NCI-H128 (cell line): Measurements from ENCODE around the gene TNFRSF18.
"Not testable (repeated sequence)": the region's sequence is repeated elsewhere in the genome, so short reads cannot be mapped to it uniquely, and the experiment has no call there.

Experiments
- DNase-seq: peaks from one replicate; lab custom pipeline; 2025; ENCODE audit not compliant: unreplicated experiment; lab: John Stamatoyannopoulos, UW

The TNFRSF18 gene, protein sequence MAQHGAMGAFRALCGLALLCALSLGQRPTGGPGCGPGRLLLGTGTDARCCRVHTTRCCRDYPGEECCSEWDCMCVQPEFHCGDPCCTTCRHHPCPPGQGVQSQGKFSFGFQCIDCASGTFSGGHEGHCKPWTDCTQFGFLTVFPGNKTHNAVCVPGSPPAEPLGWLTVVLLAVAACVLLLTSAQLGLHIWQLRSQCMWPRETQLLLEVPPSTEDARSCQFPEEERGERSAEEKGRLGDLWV

DNA sequence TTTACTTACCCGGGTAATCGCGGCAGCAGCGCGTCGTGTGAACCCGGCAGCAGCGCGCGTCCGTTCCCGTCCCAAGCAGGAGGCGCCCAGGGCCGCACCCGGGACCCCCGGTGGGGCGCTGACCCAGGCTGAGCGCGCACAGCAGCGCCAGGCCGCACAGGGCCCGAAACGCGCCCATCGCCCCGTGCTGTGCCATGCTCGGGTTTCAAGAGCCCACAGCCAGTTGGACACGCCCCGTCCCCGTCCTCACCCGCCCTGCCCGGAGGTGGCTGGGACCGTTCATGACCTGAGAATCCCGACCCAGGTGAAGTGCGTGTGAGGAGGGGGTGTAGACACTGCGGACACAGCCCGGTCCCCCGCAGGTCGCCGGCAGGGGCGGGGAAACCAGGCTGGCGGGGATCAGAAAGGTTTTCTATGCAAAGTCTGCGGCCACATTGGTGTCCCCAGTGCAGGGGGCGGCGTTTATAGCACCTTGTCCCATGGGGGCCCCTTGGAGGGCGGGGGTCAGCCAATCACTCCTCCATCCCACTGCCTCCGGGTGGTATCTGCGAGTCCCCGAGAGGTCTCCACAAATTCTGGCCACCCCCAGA is at the start of gene TNFRSF18:
Gene TNFRSF18, minus strand, starts transcription at position 217 of the 590 bp plus-strand sequence. Its CDS starts 21 bp downstream, at position 196.
- peak; percentile 43 for DNase-seq

DNA sequence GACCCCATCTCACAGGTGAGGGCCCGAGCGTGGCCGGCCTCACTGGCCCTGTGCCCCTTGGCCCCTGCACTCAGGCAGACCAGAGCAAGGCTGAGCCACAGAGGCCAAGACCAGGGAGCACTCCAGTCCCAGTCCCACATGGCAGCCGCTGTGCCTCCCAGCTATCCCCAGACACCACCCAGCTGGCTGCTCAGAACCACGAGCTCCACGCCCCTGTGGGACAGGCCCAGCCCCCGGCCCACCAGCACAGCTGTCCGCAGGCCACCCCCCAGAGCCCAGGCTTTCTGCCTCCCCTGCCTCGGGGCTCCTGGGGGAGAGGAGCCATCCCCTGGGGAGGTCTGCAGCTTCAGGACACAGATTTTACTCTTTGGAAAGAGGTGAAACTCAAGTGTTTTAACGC is 49.2 kb upstream of the TNFRSF18 start:
- DNase-seq: no peak

DNA sequence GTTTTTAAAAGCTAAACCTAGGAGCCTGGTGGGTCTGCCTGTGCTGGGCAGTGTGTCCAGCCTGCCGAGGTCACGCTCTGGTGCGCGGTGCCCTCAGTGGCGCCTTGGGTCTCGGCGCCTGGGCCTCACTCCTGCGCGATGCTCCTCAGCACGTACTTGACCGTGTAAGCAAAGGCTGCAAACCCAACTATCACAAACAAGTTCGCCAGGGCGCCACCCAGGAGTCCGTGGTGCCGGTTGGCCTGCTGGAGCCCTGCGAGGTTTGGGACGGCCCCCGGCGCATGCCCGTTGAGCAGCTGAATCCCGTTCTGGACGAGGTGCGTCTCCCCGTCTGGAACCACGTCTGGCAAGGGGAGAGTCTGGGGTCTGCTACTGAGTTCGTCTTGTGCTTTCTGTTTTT is 48.7 kb upstream of the TNFRSF18 start:
- DNase-seq: no peak

DNA sequence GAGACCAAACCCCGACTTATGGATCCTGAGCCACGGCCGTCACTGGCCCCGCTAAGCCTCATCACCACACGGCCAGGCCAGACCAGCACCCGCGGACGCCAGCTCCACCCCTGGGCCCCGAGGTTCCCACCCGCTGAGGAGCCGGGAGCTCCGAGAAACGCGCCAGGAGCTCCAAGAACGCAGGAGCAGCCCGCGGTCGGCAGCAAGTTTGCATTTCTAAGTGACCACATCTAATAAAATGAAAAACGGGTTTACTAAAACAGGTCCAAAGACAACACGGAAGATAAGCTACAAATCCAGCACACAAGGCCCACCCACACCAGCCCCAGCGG is 48.2 kb upstream of the TNFRSF18 start:
- no peak for DNase-seq

DNA sequence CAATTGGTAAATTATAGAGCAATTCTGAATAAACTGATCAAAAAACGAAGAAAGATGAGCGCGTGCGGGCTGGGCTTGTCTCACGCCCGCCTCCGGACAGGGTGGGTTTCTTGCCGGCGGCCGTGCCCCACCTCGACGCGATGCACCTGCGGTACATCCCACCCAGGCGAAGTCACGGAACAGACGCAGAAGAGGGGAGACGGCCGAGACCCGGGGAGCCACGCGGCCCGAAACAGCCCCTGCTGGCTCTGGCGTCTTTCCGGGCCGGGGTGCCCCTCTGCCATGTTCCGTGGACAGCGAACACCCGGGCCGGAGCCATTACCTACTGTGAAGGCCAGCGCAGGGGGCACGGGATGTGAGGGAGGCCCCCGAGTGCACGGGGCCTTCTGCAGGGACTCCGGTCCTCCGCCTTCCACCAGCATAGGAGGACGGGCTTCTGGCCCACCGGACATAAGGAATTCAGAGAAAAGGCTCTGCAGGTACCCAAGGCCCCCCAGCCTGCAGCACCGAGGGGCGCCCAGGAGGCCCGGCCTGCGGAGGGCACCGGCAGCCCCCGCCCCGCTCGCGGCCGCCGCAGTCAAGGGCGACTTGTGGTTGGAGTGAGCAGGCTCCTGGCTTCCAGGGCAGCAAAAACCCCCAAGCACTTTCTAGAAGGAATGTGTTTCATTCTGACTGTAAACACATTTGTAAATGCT is 47.7 kb upstream of the TNFRSF18 start:
- DNase-seq: no peak

DNA sequence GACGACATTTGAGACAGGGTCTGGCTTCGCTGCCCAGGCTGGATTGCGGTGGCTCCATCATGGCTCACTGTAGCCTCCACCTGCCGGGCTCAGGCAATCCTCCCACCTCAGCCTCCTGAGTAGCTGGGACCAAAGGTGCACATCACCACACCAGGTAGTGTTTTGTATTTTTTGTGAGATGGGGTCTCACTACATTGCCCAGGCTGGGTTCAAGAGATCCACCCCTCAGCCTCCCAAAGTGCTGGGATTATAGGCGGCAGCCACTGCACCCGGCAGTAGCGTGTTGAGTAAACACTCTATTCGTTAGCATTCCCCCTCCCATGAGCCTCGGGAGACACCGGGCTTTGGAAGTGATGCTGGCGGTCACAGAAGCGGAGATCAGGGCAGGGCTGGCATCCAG is 46.9 kb upstream of the TNFRSF18 start:
- DNase-seq: no peak

DNA sequence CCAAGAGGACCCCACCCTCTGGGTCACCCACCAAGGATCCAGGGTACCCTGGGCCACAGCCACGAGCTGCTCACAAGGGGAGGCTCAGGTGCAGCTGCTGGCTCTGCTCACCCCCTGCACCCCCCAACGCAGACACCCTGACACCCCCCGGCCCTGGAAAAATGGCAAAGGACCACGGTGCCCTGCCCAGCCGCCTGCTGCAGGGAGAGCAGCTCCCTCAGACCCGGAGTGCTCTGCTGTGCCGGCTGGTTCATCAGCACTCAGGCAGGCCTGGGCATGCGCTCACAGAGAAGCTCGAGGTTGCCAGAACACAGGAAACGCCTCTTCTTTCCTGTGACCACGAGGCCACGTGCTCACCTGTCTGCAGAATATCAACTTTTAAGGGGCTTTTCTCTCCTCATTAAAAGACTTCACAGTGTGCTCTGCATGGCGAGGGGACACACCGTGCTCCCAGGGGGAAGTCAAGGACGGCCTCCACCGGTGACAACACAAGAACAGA is 44.4 kb upstream of the TNFRSF18 start:
- peak; percentile 40 for DNase-seq

DNA sequence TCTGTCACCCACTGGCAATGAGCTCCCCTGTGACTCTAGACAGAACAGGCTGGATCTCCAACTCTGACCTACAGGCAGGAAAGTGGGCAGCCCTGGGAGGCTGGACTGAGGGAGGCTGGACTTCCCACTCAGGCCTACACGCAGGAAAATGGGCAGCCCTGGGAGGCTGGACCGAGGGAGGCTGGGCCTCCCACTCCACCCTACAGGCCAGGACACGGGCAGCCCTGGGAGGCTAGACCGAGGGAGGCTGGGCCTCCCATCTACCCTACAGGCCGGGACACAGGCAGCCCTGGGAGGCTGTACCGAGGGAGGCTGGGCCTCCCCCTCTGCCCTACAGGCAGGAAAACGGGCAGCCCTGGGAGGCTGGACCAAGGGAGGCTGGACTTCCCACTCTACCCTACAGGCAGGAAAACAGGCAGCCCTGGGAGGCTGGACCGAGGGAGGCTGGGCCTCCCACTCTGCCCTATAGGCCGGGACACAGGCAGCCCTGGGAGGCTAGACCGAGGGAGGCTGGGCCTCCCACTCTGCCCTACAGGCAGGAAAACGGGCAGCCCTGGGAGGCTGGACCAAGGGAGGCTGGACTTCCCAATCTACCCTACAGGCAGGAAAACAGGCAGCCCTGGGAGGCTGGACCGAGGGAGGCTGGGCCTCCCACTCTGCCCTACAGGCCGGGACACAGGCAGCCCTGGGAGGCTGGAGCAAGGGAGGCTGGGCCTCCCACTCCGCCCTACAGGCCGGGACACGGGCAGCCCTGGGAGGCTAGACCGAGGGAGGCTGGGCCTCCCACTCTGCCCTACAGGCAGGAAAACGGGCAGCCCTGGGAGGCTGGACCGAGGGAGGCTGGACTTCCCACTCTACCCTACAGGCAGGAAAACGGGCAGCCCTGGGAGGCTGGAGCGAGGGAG is 41.9 kb upstream of the TNFRSF18 start:
- not testable (repeated sequence) for DNase-seq

DNA sequence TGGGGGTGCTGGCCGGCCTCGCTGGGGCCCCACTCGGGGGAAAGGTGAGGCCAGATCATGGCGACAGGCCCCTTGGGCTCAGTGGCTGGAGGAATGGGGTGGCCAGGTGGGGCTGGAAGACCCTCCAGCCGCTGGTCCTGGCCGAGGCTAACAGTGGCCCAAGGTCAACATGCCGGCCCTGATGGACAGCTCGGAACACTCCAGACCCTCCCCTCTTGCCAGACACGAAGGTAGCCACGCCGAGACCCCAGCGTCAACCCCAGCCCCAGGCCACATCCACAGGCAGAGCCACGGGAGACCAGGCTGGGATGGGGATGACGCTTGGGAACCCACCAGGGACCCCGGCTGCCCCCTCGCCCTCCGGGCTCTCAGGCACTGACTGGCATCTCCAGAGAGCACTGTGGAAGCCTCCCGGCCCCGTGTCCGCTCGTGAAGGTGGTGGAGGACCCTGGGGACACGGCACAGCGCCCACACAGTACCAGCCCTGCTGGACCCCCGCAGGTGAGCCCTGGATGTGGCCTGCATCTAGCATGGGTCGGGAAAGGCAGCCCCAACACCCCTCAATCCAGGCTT is 41.0 kb upstream of the TNFRSF18 start:
- DNase-seq: no peak

DNA sequence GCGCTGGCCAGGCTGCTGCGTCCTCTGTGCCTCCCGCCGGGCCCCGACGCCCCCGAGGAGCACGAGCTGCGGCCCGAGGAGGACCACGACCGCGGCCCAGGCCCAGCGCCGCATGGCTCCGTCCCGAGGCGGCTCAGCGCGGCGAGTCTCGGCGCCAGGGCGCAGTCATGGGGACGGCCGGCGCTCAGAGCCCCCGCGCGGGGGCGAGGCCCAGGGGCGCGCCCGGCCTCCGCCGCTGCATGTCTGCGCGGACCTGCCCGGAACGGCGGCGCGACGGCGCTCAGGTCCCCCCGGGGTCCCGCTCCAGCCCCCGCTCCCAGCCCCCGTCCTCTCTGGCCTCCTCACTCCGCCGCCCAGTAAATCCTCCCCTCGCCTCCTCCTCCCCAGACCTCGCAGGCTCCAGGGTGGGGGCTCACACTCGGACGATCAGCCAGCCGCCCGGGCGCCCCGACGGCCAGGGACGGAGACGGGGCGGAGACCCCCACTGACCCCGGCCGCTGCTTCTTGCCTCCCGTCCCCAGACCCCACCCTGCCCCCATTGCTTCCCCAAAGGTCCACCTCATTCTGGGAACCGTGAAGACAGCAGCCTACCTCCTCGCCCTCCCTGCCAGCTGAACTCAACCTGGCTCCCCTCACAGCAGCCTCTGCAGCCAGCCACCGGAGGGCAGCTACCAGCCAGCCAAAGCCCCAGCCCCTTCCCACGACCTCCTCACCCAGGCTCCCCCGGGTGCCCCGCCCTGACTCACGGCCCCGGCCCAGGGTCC is 40.4 kb upstream of the TNFRSF18 start, which contains the start of gene C1QTNF12:
Gene C1QTNF12, minus strand, starts transcription at position 146 of the 764 bp plus-strand sequence. Its CDS starts 32 bp downstream, at position 114.
- DNase-seq: no peak

DNA sequence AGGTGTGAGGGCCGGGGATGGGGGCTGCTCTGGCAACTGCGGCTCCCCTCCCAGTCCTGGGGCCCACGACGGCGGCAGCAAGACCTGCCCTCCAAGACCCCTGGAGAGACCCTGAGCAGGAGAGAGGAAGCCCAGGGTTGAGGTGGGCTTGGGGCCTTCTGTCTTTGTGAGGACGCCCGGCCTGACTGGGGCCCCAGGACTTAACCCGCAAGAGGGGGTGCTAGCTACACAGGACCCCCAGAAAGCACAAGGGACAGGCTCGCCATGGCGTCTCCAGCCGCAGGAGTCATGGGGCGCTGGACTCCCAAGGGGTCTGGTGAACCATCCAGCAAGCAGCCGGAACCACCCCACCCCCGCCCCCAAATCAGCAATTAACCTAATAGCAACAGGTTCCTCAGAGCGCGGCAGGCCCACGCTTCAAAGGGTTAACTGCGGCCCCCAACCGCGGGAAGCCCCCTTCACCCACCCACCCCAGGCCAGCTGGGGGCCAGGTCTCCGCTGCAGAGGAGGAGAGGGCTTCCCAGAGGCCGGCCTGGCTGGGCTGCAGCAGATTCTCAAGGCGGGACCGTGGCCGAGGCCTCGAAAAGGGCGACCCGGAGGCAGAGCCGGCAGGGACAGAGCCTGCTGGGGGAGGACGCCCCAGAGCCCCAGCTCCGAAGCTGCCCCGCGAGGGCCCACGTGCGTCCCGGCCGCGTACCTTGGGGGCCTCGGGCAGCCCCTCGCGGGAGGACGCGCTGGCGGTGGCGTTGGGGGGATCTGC is 39.6 kb upstream of the TNFRSF18 start:
- no peak for DNase-seq

DNA sequence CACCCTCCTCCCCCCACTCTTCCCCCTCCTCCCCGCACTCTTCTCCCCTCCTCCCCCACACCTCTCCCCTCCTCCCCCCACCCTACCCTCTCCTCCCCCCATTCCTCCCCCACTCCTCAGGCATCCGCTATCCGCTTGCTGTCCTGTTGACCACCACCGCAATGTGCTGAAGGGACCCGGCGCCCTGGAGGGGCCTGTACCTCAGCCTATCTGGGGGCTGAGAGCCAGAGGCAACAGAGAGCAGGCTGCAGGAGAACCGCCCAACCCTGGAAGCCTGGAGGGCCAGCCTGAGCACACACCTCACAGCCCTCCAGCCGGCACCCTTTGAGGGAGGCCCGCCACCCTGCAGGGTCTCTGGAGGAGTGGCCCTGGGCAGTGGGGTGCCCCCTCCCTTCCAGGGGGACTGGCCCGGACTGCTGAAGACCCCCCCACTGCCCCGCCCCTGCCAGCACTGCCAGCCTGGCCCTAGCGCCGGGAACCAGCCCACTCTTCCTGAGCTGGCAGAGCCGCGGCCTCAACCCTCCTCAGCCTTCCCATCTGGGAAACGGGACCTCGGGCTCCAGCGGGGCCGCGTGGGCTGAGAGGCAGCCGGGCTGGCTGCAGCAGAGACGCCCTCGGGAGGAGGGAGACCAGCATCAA is 38.9 kb upstream of the TNFRSF18 start:
- DNase-seq: no peak

DNA sequence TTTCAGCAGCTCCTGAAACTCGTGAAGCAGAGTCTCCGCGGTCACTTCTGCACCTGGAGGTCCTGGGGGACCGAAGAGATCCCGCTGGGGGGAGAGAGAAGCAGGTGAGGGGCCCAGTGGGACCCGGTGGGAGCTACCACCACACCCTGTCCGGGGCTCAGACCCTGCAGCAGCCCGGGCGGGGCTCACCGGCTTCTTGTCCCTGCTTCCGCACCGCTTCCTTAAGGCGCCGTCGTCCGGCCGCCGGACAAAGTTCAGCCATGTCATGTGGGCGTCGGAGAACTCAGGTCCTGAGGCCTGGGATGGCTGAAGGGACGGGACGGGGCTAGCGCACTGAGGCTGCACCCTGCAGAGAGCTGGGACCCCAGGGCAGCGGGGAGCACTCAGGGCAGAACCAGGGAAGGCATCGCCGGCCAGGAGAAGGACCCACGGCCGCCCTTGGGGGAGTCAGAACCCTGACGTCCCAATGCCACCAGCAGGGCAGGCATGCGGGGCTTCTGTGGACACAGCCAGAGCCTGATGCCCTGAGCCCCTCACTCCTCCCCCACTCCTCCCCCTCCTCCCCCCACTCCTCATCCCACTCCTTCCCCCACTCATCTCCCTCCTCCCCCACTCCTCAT is 37.9 kb upstream of the TNFRSF18 start:
- no peak for DNase-seq

DNA sequence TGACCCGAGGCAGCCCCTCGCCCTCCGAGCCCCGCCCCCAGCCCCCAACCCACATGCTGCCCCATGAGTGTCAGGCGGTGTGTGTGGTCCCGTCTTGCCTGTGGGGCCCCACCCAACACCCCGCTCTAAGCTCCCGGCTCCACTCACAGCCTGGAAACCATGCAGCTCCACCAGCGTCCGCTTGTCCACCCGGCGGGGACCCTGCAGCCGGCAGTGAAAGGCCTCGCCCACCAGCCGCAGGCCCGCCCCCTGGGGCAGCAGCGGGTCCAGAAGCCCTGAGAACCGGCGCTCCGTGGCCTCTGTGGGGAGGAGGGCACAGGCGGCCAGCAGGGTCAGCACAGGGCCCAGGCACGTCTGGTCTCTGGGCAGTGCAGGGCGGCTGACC is 37.4 kb upstream of the TNFRSF18 start:
- DNase-seq: no peak

DNA sequence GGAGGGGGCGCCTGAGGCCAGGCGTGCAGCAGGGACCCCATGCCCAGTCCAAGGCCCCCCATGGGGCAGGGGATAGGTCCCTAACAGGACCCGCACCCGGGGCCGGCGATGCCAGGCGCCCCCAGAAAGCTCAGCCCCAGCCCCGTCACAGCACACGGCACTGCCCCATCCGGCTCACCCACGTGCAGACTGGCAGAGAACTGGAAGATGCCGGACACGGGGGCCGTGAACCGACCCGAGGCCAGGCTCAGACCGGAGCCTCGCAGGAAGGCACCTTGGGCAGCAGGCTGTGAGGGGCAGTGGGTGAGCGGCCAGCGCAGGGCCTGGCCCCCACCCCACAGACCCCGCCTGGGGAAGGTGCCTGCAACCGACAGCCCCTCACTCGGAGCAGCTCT is 36.9 kb upstream of the TNFRSF18 start:
- no peak for DNase-seq

DNA sequence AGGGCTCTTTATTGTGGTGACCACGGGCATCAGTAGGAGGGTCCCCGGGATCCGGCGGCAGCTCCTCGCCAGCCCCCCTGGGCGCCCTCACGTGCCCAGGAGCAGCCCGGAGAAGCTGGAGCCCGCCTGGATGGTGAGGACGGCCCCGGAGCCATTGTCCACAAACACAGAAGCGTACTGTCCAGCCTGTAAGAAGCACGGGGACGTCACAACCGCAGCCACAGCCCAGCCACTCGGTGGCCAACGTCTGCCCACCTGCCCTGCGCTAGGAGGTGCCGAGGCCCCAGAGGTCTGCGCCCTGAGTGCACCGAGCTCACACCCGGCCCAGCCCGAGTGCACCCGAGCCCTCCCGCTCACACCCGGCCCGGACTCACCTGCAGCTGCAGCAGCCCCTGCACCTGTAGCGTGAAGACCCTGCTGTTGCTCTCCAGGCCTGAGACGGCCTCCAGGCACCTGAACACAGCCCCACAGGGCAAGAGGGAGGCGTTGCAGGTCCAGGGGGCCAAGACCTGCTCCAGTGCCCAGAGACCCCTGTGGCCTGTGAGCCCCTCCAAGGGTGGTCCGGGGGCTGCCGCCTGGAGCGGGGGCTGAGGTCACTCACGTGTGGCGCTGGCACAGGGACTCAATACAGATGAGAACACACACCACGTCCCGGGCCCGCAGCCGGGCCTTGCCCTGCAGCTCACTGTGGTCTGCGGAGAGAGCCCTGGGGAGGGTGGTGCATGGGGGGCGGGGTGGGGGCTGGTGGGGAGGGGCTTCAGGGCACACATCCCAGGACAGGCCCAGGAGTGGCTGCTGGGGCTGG is 36.3 kb upstream of the TNFRSF18 start:
- DNase-seq: no peak

DNA sequence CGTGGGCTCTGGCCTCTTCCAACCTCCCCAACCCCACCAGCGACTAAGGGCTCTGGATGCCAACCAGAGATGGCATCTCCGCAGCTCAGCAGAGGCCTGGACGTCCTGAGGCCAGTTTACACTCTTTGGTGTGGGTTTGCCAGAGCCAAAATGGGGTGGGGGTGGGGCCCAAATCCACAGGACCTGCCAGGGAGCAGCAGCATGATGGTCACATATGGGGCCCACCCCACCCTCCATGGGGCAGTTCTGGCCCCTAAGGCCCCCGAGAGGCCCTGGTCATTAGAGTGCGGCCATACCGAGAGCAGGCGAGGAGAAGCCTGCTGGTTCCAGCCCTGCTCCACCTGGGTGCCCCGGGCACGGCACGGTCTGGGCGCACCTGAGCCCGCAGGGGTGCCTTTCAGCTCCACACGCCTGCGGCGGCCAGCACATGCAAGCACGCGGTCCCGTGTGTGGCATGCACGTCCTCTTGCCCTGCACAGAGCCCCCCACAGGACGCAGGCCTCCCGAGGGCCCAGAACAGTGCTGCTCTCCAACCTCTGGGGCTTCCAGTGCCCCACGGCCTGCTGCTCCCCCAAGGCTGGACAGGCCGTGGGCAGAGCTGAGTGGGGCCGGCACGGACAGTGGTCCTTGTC is 35.3 kb upstream of the TNFRSF18 start:
- no peak for DNase-seq
